Prostate gland (tissue), 2 donors: ENCODE measurements around the gene CLEC3B.
"Not testable (repeated sequence)": the region's sequence is repeated elsewhere in the genome, so short reads cannot be mapped to it uniquely, and the experiment has no call there.

Experiments
- POLR2A ChIP-seq: fragments of 450-650 bp; IDR thresholded peaks from one replicate; pipeline ENCODE4 v1.6.1; 2016; ENCODE audit warnings: antibody characterized with exemption, mild to moderate bottlenecking
- TF ChIP-seq, protein P1 (sequence below), 4 experiments: fragments of 200-600 bp in 2 of 4; fragments of 450-650 bp in 2 of 4; sonication (generic) in 2 of 4; IDR thresholded peaks; 1 replicate in 3 of 4; 2 replicates in 1 of 4; pipeline ENCODE4 v1.5.1; 2016 to 2019; ENCODE audit warnings: antibody characterized with exemption in 4 of 4, mild to moderate bottlenecking in 2 of 4, moderate library complexity in 2 of 4

DNA sequence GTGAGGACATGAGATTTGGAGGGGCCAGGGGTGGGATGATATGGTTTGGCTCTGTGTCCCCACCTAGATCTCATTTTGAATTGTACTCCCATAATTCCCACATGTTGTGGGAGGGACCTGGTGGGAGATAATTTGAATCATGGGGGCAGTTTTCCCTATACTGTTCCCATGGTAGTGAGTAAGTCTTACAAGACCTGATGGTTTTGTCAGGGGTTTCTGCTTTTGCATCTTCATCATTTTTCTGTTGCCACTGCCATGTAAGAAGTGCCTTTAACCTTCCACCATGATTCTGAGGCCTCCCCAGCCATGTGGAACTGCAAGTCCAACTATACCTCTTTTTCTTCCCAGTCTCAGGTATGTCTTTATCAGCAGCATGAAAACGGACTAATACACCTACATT, 52.2 kb downstream of the CLEC3B start:
- TF ChIP-seq, protein P1, sequence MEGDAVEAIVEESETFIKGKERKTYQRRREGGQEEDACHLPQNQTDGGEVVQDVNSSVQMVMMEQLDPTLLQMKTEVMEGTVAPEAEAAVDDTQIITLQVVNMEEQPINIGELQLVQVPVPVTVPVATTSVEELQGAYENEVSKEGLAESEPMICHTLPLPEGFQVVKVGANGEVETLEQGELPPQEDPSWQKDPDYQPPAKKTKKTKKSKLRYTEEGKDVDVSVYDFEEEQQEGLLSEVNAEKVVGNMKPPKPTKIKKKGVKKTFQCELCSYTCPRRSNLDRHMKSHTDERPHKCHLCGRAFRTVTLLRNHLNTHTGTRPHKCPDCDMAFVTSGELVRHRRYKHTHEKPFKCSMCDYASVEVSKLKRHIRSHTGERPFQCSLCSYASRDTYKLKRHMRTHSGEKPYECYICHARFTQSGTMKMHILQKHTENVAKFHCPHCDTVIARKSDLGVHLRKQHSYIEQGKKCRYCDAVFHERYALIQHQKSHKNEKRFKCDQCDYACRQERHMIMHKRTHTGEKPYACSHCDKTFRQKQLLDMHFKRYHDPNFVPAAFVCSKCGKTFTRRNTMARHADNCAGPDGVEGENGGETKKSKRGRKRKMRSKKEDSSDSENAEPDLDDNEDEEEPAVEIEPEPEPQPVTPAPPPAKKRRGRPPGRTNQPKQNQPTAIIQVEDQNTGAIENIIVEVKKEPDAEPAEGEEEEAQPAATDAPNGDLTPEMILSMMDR (IDR thresholded peaks at IDR 0.05), result not testable (repeated sequence)
- TF ChIP-seq POLR2A, result not testable (repeated sequence)
